MM.1S (cell line): ENCODE data around the gene SH3GL2.

Experiments
- CTCF ChIP-seq: fragments of 300-600 bp; sonication (generic); IDR thresholded peaks from 2 replicates; pipeline ENCODE4 v1.5.1; 2016; ENCODE audit warnings: antibody characterized with exemption, low read length, mixed read lengths
- EZH2 ChIP-seq: fragments of 300-600 bp; sonication (generic); optimal IDR thresholded peaks from 2 replicates; pipeline ENCODE3; 2017; ENCODE audit warnings: low read depth, mild to moderate bottlenecking, antibody characterized with exemption, low read length, mixed read lengths

GRCh38 chr9:17793713-17794622, 215.1 kb downstream of the SH3GL2 start:
- no peak for TF ChIP-seq CTCF
- TF ChIP-seq EZH2: no peak
